Prostate gland (tissue), 2 donors: Measurements from ENCODE around the gene TOP1. TPM values are rescaled to one million over a fixed set of nuclear protein-coding genes. Genes with fewer than 3 reads are reported as not detected.
A peak's percentile ranks its signal among the peaks of the same experiment; 100 is the strongest.
"Not testable (repeated sequence)": the region's sequence is repeated elsewhere in the genome, so short reads cannot be mapped to it uniquely, and the experiment has no call there.

Experiments
- DNase-seq: peaks from one replicate; pipeline ENCODE4 v3.0.0-alpha.2; 2019; ENCODE audit warnings: low spot score
- H3K27ac ChIP-seq, 2 donors: fragments of 200-600 bp; sonication (generic); 2 replicates each; pipeline ENCODE4 v1.5.1; 2017 to 2019
- H3K27me3 ChIP-seq: fragments of 200-600 bp; sonication (generic); replicated peaks from 2 replicates; pipeline ENCODE4 v1.5.1; 2019; ENCODE audit not compliant: insufficient read depth
- H3K36me3 ChIP-seq, 2 donors: fragments of 200-600 bp; sonication (generic); 1 replicate in 1 of 2; 2 replicates in 1 of 2; pipeline versions ENCODE4 v1.5.1 to v1.8.1; 2017 to 2019
- H3K4me1 ChIP-seq: fragments of 200-600 bp; sonication (generic); replicated peaks from 2 replicates; pipeline ENCODE4 v1.5.1; 2019
- H3K4me3 ChIP-seq, 2 donors: fragments of 200-600 bp; sonication (generic); 2 replicates each; pipeline ENCODE4 v1.5.1; 2017 to 2019
- H3K9me3 ChIP-seq: fragments of 200-600 bp; sonication (generic); 2 replicates; pipeline ENCODE4 v1.5.1; 2017
- POLR2A ChIP-seq: fragments of 450-650 bp; IDR thresholded peaks from one replicate; pipeline ENCODE4 v1.6.1; 2016; ENCODE audit warnings: antibody characterized with exemption, mild to moderate bottlenecking
- POLR2AphosphoS5 ChIP-seq: sonication (generic); formaldehyde crosslinking; IDR thresholded peaks from one replicate; pipeline ENCODE4 v1.6.1; 2017; ENCODE audit warnings: antibody characterized with exemption
- WGBS: methylation state at CpG from one replicate; pipeline ENCODE4 v1.1.5; 2018; 5-methylcytosine and 5-hydroxymethylcytosine counted together
- intact Hi-C: fragments of 100-400 bp; cut with DNase I; formaldehyde crosslinking; loops from one replicate; pipeline ENCODE4 v1.14.2; 2022
- total RNA-seq, 2 donors: library from RNA; depleted of rRNA; stranded (reverse); fragments of >200 nt; gene quantifications; one replicate each; pipeline ENCODE4 v1.1.0, GENCODE V29; 2016
- TF ChIP-seq, protein P1 (sequence below), 4 experiments: fragments of 200-600 bp in 2 of 4; fragments of 450-650 bp in 2 of 4; sonication (generic) in 2 of 4; IDR thresholded peaks; 1 replicate in 3 of 4; 2 replicates in 1 of 4; pipeline ENCODE4 v1.5.1; 2016 to 2019; ENCODE audit warnings: antibody characterized with exemption in 4 of 4, mild to moderate bottlenecking in 2 of 4, moderate library complexity in 2 of 4

The TOP1 gene
- total RNA-seq, 2 donors from 2014 or later = 32.3 to 36.9 TPM

- WGBS = 19% methylated on average over 12 of the region's 12 CpGs
- Histone ChIP-seq H3K4me3 (no peak overlapping the region), H3K9me3 (no peaks in the 10 kb centered on the region), H3K27me3 (no peaks in the 10 kb centered on the region), H3K4me1 (no peaks in the 10 kb centered on the region), H3K36me3 (no peaks in the 10 kb centered on the region), H3K27ac (peak overlapping the region; percentile 64 to 77)
- peak; percentile 82 for DNase-seq
- TF ChIP-seq, protein P1, sequence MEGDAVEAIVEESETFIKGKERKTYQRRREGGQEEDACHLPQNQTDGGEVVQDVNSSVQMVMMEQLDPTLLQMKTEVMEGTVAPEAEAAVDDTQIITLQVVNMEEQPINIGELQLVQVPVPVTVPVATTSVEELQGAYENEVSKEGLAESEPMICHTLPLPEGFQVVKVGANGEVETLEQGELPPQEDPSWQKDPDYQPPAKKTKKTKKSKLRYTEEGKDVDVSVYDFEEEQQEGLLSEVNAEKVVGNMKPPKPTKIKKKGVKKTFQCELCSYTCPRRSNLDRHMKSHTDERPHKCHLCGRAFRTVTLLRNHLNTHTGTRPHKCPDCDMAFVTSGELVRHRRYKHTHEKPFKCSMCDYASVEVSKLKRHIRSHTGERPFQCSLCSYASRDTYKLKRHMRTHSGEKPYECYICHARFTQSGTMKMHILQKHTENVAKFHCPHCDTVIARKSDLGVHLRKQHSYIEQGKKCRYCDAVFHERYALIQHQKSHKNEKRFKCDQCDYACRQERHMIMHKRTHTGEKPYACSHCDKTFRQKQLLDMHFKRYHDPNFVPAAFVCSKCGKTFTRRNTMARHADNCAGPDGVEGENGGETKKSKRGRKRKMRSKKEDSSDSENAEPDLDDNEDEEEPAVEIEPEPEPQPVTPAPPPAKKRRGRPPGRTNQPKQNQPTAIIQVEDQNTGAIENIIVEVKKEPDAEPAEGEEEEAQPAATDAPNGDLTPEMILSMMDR (IDR thresholded peaks at IDR 0.05) = no peak
- peak; percentile 82 for TF ChIP-seq POLR2AphosphoS5
- intact Hi-C loops = no loop called here
These were observed 25.3 kb upstream of the TOP1 start for GRCh38 chr20:41003143-41003935.

- H3K27me3 ChIP-seq, intact Hi-C loops, H3K9me3 ChIP-seq, H3K4me3 ChIP-seq, DNase-seq, H3K4me1 ChIP-seq, H3K36me3 ChIP-seq: not testable (repeated sequence)
- 85% methylated on average over 6 of the region's 6 CpGs for WGBS
- peak overlapping the region; percentile 64 to 77 for H3K27ac ChIP-seq
These were observed 24.7 kb upstream of the TOP1 start for GRCh38 chr20:41003936-41004294.

DNA sequence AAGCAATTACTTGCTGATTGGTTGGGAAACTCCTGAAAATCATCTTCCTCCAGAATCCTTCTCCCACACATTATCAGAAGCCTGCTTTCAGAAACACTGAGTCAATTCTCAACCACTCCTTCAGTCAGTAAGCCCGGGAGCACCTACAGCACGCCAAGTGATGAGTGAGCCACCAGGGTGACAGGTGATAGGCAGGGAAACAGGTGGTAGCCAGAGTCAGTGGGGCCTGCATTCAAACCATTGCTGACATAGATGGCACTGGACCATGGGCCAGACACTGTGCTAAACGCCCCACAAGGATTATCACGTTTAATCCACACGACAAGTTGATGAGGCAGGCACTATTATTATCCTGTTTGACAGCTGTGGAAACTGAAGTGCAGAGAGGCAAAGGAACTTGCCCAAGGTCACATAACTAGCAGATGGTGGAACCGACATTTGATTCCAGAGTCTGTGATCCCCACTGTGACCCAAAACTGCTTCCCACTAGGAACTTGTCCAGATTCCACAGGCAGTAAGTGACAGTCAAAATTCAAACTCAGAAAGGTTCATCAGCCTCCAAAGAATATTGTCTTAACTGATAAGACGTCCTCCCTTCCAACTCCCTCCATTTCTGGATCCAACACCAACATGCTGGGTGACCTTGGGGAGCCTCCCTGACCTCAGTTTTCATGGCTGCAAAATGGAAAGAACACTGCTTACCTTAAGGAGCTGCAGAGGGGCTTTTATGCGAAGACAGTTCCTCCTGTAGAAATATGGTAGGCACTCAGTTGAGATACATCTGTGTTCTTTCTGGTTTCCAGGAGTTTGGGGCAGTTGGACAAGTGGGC lies 23.9 kb upstream of the TOP1 start:
- TF ChIP-seq POLR2A = no peak
- TF ChIP-seq, protein P1 (IDR thresholded peaks at IDR 0.05) = no peak
- TF ChIP-seq POLR2AphosphoS5 = no peak
- no peaks in the 10 kb centered on the region for H3K27me3 ChIP-seq
- H3K36me3 ChIP-seq = no peaks in the 10 kb centered on the region
- no peak overlapping the region for H3K4me3 ChIP-seq
- 68% methylated on average over 8 of the region's 8 CpGs for WGBS
- no peaks in the 10 kb centered on the region for H3K9me3 ChIP-seq
- H3K4me1 ChIP-seq = no peaks in the 10 kb centered on the region
- no peak for DNase-seq
- intact Hi-C loops = no loop called here
- H3K27ac ChIP-seq = peak overlapping the region; percentile 33 to 77

DNA sequence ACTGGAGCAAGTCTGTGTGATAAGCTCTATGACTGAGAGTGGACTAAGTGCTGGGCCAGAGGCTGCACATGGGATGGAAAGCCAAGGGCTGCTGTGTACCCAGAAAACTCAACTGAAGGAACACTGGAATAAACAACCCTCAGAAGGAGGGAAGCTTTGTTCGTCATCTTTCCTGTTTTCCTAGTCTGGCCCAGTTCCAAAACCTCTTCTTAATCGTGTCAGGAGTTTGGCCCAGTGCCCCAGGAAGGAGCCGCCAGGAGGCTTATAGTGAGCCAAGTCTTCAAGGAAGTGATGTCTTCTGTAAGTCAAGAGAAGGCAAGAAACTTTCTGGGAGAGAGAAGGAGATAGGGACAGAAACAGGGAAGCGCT lies 23.3 kb upstream of the TOP1 start:
- Histone ChIP-seq H3K27me3 (no peaks in the 10 kb centered on the region), H3K36me3 (no peaks in the 10 kb centered on the region), H3K27ac (peak overlapping the region; percentile 33 to 77), H3K4me3 (no peak overlapping the region), H3K9me3 (no peaks in the 10 kb centered on the region), H3K4me1 (no peaks in the 10 kb centered on the region)
- intact Hi-C loops = no loop called here
- TF ChIP-seq POLR2AphosphoS5 = peak; percentile 94
- TF ChIP-seq, protein P1 (IDR thresholded peaks at IDR 0.05) = peak in 1 of 4 experiments; percentile 16
- no peak for TF ChIP-seq POLR2A
- WGBS = 0% methylated on average over 4 of the region's 4 CpGs
- DNase-seq = peak; percentile 94

- H3K27me3 ChIP-seq = no peaks in the 10 kb centered on the region
- no peaks in the 10 kb centered on the region for H3K36me3 ChIP-seq
- H3K9me3 ChIP-seq = no peaks in the 10 kb centered on the region
- WGBS = 91% methylated on average over 13 of the region's 13 CpGs
- H3K4me1 ChIP-seq = no peaks in the 10 kb centered on the region
- DNase-seq = no peak
- TF ChIP-seq, protein P1 (IDR thresholded peaks at IDR 0.05) = no peak
- TF ChIP-seq POLR2A (no peak), POLR2AphosphoS5 (no peak)
- intact Hi-C loops = no loop called here
- H3K27ac ChIP-seq = peak overlapping the region; percentile 30 to 33
- H3K4me3 ChIP-seq = no peak overlapping the region
These were observed 22.3 kb upstream of the TOP1 start for GRCh38 chr20:41006126-41006935.
